H1 (cell line): ENCODE results near the gene C13orf42.

ENCODE experiments used
- BCL11A ChIP-seq, 2 experiments: IDR thresholded peaks; one replicate each; pipeline ENCODE4 v1.6.1; 2011; ENCODE audit warnings: low read depth in 2 of 2, low read length in 2 of 2, mild to moderate bottlenecking in 2 of 2
- CEBPB ChIP-seq: IDR thresholded peaks from 2 replicates; pipeline ENCODE4 v1.6.1; 2012; ENCODE audit warnings: low read depth, low read length
- CHD2 ChIP-seq: IDR thresholded peaks from 2 replicates; pipeline ENCODE4 v1.6.1; 2012; ENCODE audit warnings: low read length, improper control_type of control experiment
- CTCF ChIP-seq, 3 experiments: IDR thresholded peaks; 1 replicate in 2 of 3; 2 replicates in 1 of 3; pipeline versions ENCODE4 v1.5.1 to v1.6.1; 2011; ENCODE audit warnings: low read length in 3 of 3, mild to moderate bottlenecking in 3 of 3, inconsistent platforms in 2 of 3, low read depth in 1 of 3, moderate library complexity in 1 of 3; ENCODE audit not compliant: insufficient read depth in 1 of 3; ENCODE audit errors: control extremely low read depth in 1 of 3
- EZH2 ChIP-seq: fragments of 200-600 bp; sonication (generic); IDR thresholded peaks from 2 replicates; pipeline ENCODE4 v1.7.1; 2012; ENCODE audit warnings: low read depth, mild to moderate bottlenecking, moderate library complexity, low read length, inconsistent platforms; ENCODE audit not compliant: severe bottlenecking
- GABPA ChIP-seq: IDR thresholded peaks from 2 replicates; pipeline ENCODE4 v1.6.1; 2011; ENCODE audit warnings: mild to moderate bottlenecking, low read length, moderate library complexity, borderline replicate concordance; ENCODE audit not compliant: insufficient read depth
- KDM4A ChIP-seq: IDR thresholded peaks from one replicate; pipeline ENCODE4 v1.7.1; 2012; ENCODE audit warnings: low read depth, mild to moderate bottlenecking, moderate library complexity, low read length, inconsistent platforms; ENCODE audit not compliant: severe bottlenecking
- NRF1 ChIP-seq: IDR thresholded peaks from 2 replicates; pipeline ENCODE4 v1.6.1; 2011; ENCODE audit warnings: mild to moderate bottlenecking, low read depth, low read length, improper control_type of control experiment
- POLR2A ChIP-seq, 2 experiments: IDR thresholded peaks; 1 replicate in 1 of 2; 2 replicates in 1 of 2; pipeline ENCODE4 v1.6.1; 2011; ENCODE audit warnings: low read depth in 2 of 2, low read length in 2 of 2, mild to moderate bottlenecking in 2 of 2; ENCODE audit errors: control extremely low read depth in 1 of 2
- POLR2AphosphoS5 ChIP-seq: IDR thresholded peaks from 2 replicates; pipeline ENCODE4 v1.6.1; 2011; ENCODE audit warnings: low read depth, low read length
- RBBP5 ChIP-seq: IDR thresholded peaks from 2 replicates; pipeline ENCODE4 v1.7.1; 2012; ENCODE audit warnings: low read depth, mild to moderate bottlenecking, inconsistent platforms, low read length, moderate library complexity, borderline replicate concordance
- USF2 ChIP-seq: IDR thresholded peaks from 2 replicates; pipeline ENCODE4 v1.6.1; 2011; ENCODE audit warnings: low read length, improper control_type of control experiment
- YY1 ChIP-seq: IDR thresholded peaks from 2 replicates; pipeline ENCODE4 v1.6.1; 2011; ENCODE audit warnings: low read depth, mild to moderate bottlenecking, low read length
- ZNF274 ChIP-seq: IDR thresholded peaks from 2 replicates; pipeline ENCODE4 v1.7.0; 2012; ENCODE audit warnings: low read length, borderline replicate concordance; ENCODE audit errors: extremely low read depth

GRCh38 chr13:51040431-51040830, 70.6 kb downstream of the C13orf42 start:
- TF ChIP-seq CTCF (IDR thresholded peaks at IDR 0.05; ENCODE audit: control extremely low read depth in 1 of 3, insufficient read depth in 1 of 3, low read depth in 1 of 3, low read length in 3 of 3) (no peak), ZNF274 (no peak), POLR2AphosphoS5 (no peak), CHD2 (no peak), KDM4A (no peak), USF2 (no peak), RBBP5 (no peak), POLR2A (IDR thresholded peaks at IDR 0.05; ENCODE audit: control extremely low read depth in 1 of 2, low read depth in 2 of 2, low read length in 2 of 2) (no peak), GABPA (no peak), EZH2 (no peak), BCL11A (IDR thresholded peaks at IDR 0.05; ENCODE audit: low read depth in 2 of 2, low read length in 2 of 2) (no peak), CEBPB (no peak), YY1 (no peak), NRF1 (no peak)
